H9 (cell line): ENCODE data around the gene CAB39. TPM values are rescaled to one million over a fixed set of nuclear protein-coding genes. Genes with fewer than 3 reads are reported as not detected.

ENCODE experiments used
- DNase-seq: peaks from one replicate; pipeline ENCODE4 v3.0.0-alpha.2; 2017
- H2AFZ ChIP-seq: one replicate; pipeline ENCODE4 v1.6.1; 2013; ENCODE audit warnings: mild to moderate bottlenecking, low read length, control low read depth, moderate library complexity
- H2AK5ac ChIP-seq: 2 replicates; pipeline ENCODE4 v1.6.1; 2013; ENCODE audit warnings: low read length, control low read depth, mixed read lengths; ENCODE audit not compliant: insufficient read length
- H2BK120ac ChIP-seq: one replicate; pipeline ENCODE4 v1.6.1; 2013; ENCODE audit warnings: low read depth, mild to moderate bottlenecking, low read length, control low read depth, inconsistent platforms; ENCODE audit not compliant: poor library complexity, severe bottlenecking
- H2BK12ac ChIP-seq: 2 replicates; pipeline ENCODE4 v1.6.1; 2013; ENCODE audit warnings: low read length, control low read depth, mixed read lengths, low read depth; ENCODE audit not compliant: insufficient read length
- H2BK15ac ChIP-seq: 2 replicates; pipeline ENCODE4 v1.6.1; 2013; ENCODE audit warnings: low read depth, low read length, control low read depth
- H2BK20ac ChIP-seq: one replicate; pipeline ENCODE4 v1.6.1; 2013; ENCODE audit warnings: low read depth, mild to moderate bottlenecking, low read length, control low read depth, inconsistent platforms; ENCODE audit not compliant: poor library complexity, severe bottlenecking
- H2BK5ac ChIP-seq: 2 replicates; pipeline ENCODE4 v1.6.1; 2013; ENCODE audit warnings: low read length, control low read depth, mixed read lengths; ENCODE audit not compliant: insufficient read length
- H3K14ac ChIP-seq: 2 replicates; pipeline ENCODE4 v1.6.1; 2013; ENCODE audit warnings: low read length, control low read depth; ENCODE audit not compliant: insufficient read depth
- H3K18ac ChIP-seq: 2 replicates; pipeline ENCODE4 v1.6.1; 2013; ENCODE audit warnings: low read depth, mild to moderate bottlenecking, mixed read lengths, low read length, control low read depth; ENCODE audit not compliant: insufficient read length
- H3K23ac ChIP-seq: 2 replicates; pipeline ENCODE4 v1.6.1; 2013; ENCODE audit warnings: low read length, control low read depth, mixed read lengths, low read depth; ENCODE audit not compliant: insufficient read length
- H3K23me2 ChIP-seq: 2 replicates; pipeline ENCODE4 v1.6.1; 2013; ENCODE audit warnings: low read depth, mild to moderate bottlenecking, mixed read lengths, low read length, control low read depth; ENCODE audit not compliant: insufficient read length, poor library complexity, severe bottlenecking
- H3K27ac ChIP-seq: 2 replicates; pipeline ENCODE4 v1.5.1; 2013; ENCODE audit warnings: low read length, control low read depth, mixed read lengths, low read depth; ENCODE audit not compliant: insufficient read length
- H3K27me3 ChIP-seq: 2 replicates; pipeline ENCODE4 v1.6.1; 2013; ENCODE audit warnings: low read length, control low read depth, inconsistent platforms; ENCODE audit not compliant: insufficient read depth
- H3K4ac ChIP-seq: 2 replicates; pipeline ENCODE4 v1.6.1; 2013; ENCODE audit warnings: low read depth, mild to moderate bottlenecking, control low read depth, inconsistent platforms, low read length, moderate library complexity
- H3K4me1 ChIP-seq: 2 replicates; pipeline ENCODE4 v1.6.1; 2013; ENCODE audit warnings: low read length, control low read depth, inconsistent platforms; ENCODE audit not compliant: insufficient read depth
- H3K4me2 ChIP-seq: 2 replicates; pipeline ENCODE4 v1.6.1; 2013; ENCODE audit warnings: low read length, control low read depth, mixed read lengths; ENCODE audit not compliant: insufficient read length, insufficient read depth
- H3K56ac ChIP-seq: 2 replicates; pipeline ENCODE4 v1.6.1; 2013; ENCODE audit warnings: low read depth, mild to moderate bottlenecking, mixed read lengths, low read length, control low read depth; ENCODE audit not compliant: insufficient read length
- H3K79me1 ChIP-seq: 2 replicates; pipeline ENCODE4 v1.6.1; 2013; ENCODE audit warnings: low read depth, mild to moderate bottlenecking, moderate library complexity, low read length, control low read depth, inconsistent platforms; ENCODE audit not compliant: insufficient read depth, poor library complexity, severe bottlenecking
- H3K79me2 ChIP-seq: 2 replicates; pipeline ENCODE4 v1.6.1; 2013; ENCODE audit warnings: low read length, control low read depth, inconsistent platforms; ENCODE audit not compliant: insufficient read depth
- H3K9ac ChIP-seq: 2 replicates; pipeline ENCODE4 v1.6.1; 2013; ENCODE audit warnings: low read length, control low read depth, mixed read lengths; ENCODE audit not compliant: insufficient read length; ENCODE audit errors: extremely low read depth
- H3K9me3 ChIP-seq: one replicate; pipeline ENCODE4 v1.6.1; 2013; ENCODE audit warnings: low read depth, low read length, inconsistent platforms; ENCODE audit not compliant: control insufficient read depth
- H3T11ph ChIP-seq: one replicate; pipeline ENCODE4 v1.6.1; 2013; ENCODE audit warnings: mild to moderate bottlenecking, low read length, control low read depth, inconsistent platforms
- H4K20me1 ChIP-seq: one replicate; pipeline ENCODE4 v1.6.1; 2013; ENCODE audit not compliant: control insufficient read depth, insufficient read length, insufficient read depth
- H4K5ac ChIP-seq: 2 replicates; pipeline ENCODE4 v1.6.1; 2013; ENCODE audit warnings: low read depth, mild to moderate bottlenecking, mixed read lengths, low read length, control low read depth; ENCODE audit not compliant: insufficient read length
- H4K8ac ChIP-seq: replicated peaks from 2 replicates; pipeline ENCODE4 v1.6.1; 2013; ENCODE audit warnings: low read length, control low read depth, mixed read lengths, low read depth; ENCODE audit not compliant: insufficient read length
- H4K91ac ChIP-seq: 2 replicates; pipeline ENCODE4 v1.6.1; 2013; ENCODE audit warnings: low read depth, mild to moderate bottlenecking, moderate library complexity, mixed read lengths, low read length, control low read depth; ENCODE audit not compliant: insufficient read length
- H3K27ac Mint-ChIP-seq, 3 experiments: 2 replicates in 2 of 3; 3 replicates in 1 of 3; pipeline ENCODE4 v1.8.0; 2020 to 2021; ENCODE audit warnings: mixed read lengths in 3 of 3, mild to moderate bottlenecking in 1 of 3, moderate library complexity in 1 of 3
- H3K27me3 Mint-ChIP-seq: 2 replicates; pipeline ENCODE4 v1.8.0; 2021; ENCODE audit warnings: low read depth, mild to moderate bottlenecking, moderate library complexity, mixed read lengths
- H3K36me3 Mint-ChIP-seq, 3 experiments: 2 replicates in 2 of 3; 3 replicates in 1 of 3; pipeline ENCODE4 v1.8.0; 2020 to 2021; ENCODE audit warnings: low read depth in 3 of 3, mixed read lengths in 3 of 3; ENCODE audit not compliant: insufficient read depth in 1 of 3
- H3K4me1 Mint-ChIP-seq, 2 experiments: 2 replicates each; pipeline ENCODE4 v1.8.0; 2020; ENCODE audit warnings: mixed read lengths in 2 of 2
- H3K4me3 Mint-ChIP-seq, 2 experiments: 2 replicates in 1 of 2; 3 replicates in 1 of 2; pipeline ENCODE4 v1.8.0; 2020 to 2021; ENCODE audit warnings: mild to moderate bottlenecking in 2 of 2, mixed read lengths in 2 of 2, moderate library complexity in 1 of 2
- H3K9me3 Mint-ChIP-seq, 2 experiments: 2 replicates in 1 of 2; 3 replicates in 1 of 2; pipeline ENCODE4 v1.8.0; 2020; ENCODE audit warnings: mild to moderate bottlenecking in 2 of 2, mixed read lengths in 2 of 2, moderate library complexity in 1 of 2
- WGBS: extraction: QIAGEN DNeasy Blood & Tissue Kit; methylation state at CpG from one replicate; pipeline ENCODE4 v1.1.7; 2013; ENCODE audit warnings: missing lambda C conversion rate, low lambda C conversion rate, mixed read lengths; ENCODE audit not compliant: insufficient read length; ENCODE audit errors: extremely low coverage; 5-methylcytosine and 5-hydroxymethylcytosine counted together
- total RNA-seq: library from RNA; stranded (reverse); gene quantifications from 2 replicates; pipeline ENCODE4 v1.2.1, GENCODE V29; 2021
- TF ChIP-seq, protein P1 (sequence below): fragments of 200-600 bp; sonication (generic); conservative IDR thresholded peaks from 3 replicates; pipeline ENCODE4 v1.8.0; 2021; ENCODE audit warnings: antibody characterized with exemption, mild to moderate bottlenecking

Gene CAB39
- total RNA-seq, 1 experiment from 2014 or later: 42.7 TPM

DNA sequence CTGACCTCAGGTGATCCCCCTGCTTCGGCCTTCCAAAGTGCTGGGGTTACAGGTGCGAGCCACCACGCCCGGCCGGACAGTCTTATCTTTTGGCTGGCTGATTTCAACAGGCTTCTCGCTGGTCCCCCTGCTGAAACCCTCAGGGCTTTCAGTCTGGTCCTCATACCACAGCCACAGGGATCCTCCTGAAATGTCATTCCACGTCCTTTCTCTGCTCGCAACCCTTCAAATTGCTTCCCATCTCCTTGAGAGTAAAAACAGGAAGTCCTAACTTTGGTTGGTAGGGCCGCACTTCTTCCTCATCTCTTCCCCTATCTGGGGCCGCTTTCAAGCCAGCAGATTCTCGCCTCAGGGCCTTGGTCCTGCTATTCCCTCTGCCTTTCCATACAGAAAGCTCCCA lies 1.4 kb upstream of the CAB39 start:
- peaks cover 23 to 25% of the 10 kb centered on the region in 2 experiments for H3K4me1 Mint-ChIP-seq
- Histone ChIP-seq H3K56ac (no peak overlapping the region), H2BK5ac (no peak overlapping the region), H2AK5ac (no peak overlapping the region), H3K23ac (no peak overlapping the region), H2BK15ac (no peak overlapping the region), H2AFZ (no peak overlapping the region), H3T11ph (no peak overlapping the region), H3K18ac (no peak overlapping the region), H3K9me3 (no peaks in the 10 kb centered on the region), H3K14ac (no peak overlapping the region), H3K79me2 (peaks cover 14% of the 10 kb centered on the region; the same call in 1 of the 2 replicates), H4K91ac (no peak overlapping the region), H4K8ac (no peak overlapping the region), H3K4me2 (no peak overlapping the region), H4K5ac (no peak overlapping the region), H3K4ac (no peak overlapping the region), H3K79me1 (peaks cover 5% of the 10 kb centered on the region), H3K4me1 (no peaks in the 10 kb centered on the region), H3K23me2 (peaks cover 8% of the 10 kb centered on the region), H2BK12ac (no peak overlapping the region), H2BK20ac (no peak overlapping the region), H2BK120ac (no peak overlapping the region), H3K9ac (no peak overlapping the region), H3K27me3 (no peaks in the 10 kb centered on the region), H4K20me1 (no peaks in the 10 kb centered on the region), H3K27ac (no peak overlapping the region)
- peak overlapping the region in 1 of 3 experiments; percentile 32; a peak in 1 of 7 replicates for H3K27ac Mint-ChIP-seq
- H3K36me3 Mint-ChIP-seq: peaks cover 2 to 10% (median 7%) of the 10 kb centered on the region in 3 experiments; a peak in 5 of 7 replicates
- no peak overlapping the region; a peak in 1 of 5 replicates for H3K4me3 Mint-ChIP-seq
- H3K9me3 Mint-ChIP-seq: peaks cover 0 to 3% of the 10 kb centered on the region in 2 experiments; a peak in 2 of 5 replicates
- no peak for DNase-seq
- no peaks in the 10 kb centered on the region for H3K27me3 Mint-ChIP-seq
- WGBS: no CpG with 5 or more reads among the region's 11 CpGs
- TF ChIP-seq, protein P1, sequence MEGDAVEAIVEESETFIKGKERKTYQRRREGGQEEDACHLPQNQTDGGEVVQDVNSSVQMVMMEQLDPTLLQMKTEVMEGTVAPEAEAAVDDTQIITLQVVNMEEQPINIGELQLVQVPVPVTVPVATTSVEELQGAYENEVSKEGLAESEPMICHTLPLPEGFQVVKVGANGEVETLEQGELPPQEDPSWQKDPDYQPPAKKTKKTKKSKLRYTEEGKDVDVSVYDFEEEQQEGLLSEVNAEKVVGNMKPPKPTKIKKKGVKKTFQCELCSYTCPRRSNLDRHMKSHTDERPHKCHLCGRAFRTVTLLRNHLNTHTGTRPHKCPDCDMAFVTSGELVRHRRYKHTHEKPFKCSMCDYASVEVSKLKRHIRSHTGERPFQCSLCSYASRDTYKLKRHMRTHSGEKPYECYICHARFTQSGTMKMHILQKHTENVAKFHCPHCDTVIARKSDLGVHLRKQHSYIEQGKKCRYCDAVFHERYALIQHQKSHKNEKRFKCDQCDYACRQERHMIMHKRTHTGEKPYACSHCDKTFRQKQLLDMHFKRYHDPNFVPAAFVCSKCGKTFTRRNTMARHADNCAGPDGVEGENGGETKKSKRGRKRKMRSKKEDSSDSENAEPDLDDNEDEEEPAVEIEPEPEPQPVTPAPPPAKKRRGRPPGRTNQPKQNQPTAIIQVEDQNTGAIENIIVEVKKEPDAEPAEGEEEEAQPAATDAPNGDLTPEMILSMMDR: no peak
